Measurements from ENCODE around the gene ACTRT2.

DNA sequence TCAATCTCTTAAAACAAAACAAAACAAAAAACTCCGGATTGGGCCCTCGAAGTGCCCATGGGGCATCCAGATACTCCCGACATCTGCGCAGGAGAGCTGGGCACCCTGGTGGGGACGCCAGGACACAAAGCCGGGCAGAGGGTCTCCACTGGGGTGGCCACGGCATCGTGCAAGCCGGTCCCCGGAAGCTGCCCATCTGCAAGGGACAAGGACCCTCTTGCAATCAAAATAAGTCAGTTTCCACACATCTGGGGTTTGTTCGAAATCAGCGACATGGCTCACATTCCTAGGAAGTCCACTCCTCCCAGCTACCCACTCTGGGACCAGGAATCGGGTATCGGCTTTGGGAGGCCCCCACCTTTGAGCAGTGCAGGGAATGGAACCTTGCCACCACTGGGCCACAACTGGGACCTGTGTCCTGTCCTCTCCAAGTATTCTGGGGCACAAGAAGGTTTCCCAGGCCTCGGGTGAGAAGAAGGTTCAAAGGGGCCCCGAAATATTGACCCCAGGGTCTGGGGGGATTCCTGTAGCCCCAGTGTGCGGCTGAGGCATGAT is 43.1 kb downstream of the ACTRT2 start:
- TF ChIP-seq, protein P1, sequence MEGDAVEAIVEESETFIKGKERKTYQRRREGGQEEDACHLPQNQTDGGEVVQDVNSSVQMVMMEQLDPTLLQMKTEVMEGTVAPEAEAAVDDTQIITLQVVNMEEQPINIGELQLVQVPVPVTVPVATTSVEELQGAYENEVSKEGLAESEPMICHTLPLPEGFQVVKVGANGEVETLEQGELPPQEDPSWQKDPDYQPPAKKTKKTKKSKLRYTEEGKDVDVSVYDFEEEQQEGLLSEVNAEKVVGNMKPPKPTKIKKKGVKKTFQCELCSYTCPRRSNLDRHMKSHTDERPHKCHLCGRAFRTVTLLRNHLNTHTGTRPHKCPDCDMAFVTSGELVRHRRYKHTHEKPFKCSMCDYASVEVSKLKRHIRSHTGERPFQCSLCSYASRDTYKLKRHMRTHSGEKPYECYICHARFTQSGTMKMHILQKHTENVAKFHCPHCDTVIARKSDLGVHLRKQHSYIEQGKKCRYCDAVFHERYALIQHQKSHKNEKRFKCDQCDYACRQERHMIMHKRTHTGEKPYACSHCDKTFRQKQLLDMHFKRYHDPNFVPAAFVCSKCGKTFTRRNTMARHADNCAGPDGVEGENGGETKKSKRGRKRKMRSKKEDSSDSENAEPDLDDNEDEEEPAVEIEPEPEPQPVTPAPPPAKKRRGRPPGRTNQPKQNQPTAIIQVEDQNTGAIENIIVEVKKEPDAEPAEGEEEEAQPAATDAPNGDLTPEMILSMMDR (IDR thresholded peaks at IDR 0.05): no peak
- TF ChIP-seq POLR2A (IDR thresholded peaks at IDR 0.05): no peak
